Fibroblast of skin of right quadriceps (primary cell): Measurements from ENCODE around the gene SLC6A4.
A peak's percentile ranks its signal among the peaks of the same experiment; 100 is the strongest.

Experiments used
- DNase-seq: peaks from one replicate; pipeline ENCODE4 v3.0.0-alpha.2; 2013

The SLC6A4 gene

DNA sequence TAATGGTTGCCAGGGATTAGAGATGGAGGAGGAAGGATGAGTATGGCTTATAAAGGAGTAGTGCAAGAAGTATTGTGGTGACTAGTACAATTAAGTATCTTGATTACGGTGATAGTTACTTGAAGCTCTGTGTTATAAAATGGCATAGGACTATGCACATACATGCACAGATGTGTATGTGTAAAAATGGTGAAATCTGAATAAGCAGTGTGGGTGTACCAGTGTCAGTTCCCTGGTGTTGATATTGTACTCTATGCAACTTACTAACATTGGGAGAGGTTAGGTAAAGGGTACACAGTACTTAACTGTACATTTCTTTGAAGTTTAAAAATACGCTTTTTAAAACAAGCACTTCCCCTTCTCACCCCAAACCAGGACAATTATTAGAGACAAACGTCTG is 70.3 kb downstream of the SLC6A4 start:
- DNase-seq, result no peak

DNA sequence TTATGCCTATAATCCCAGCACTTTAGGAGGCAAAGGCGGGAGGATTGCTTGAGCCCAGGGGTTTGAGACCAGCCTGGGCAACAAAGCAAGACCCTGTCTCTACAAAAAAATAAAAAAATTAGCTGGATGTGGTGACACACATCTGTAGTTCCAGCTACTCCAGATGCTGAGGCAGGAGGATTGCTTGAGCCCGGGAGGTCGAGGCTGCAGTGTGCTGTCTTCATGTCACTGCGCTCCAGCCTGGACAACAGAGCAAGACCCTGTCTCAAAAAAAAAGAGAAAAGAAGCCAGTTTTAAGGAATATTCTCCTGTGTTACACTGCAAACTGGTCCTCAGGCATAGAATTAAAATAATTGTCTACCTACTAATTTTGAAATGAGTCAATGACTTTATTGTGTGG is 71.0 kb downstream of the SLC6A4 start:
- DNase-seq, result no peak

DNA sequence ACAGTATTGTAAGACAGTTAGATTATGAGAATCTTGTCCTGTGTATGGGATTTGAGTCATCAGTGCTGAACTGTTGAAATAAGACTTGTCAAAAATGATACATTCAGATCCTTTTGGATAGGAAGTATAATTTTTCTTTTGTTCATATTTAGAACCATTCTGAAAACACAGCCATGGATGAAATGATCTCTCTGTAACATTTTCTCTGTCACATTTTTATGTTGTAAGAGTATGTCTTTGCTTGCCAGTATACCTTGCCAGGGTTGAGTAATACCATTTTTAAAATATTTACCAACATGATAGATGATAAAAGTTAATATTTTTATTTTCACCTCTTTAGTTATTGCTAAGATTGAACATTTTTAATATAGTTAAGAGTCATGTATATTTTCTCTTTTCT is 73.9 kb downstream of the SLC6A4 start:
- no peak for DNase-seq

DNA sequence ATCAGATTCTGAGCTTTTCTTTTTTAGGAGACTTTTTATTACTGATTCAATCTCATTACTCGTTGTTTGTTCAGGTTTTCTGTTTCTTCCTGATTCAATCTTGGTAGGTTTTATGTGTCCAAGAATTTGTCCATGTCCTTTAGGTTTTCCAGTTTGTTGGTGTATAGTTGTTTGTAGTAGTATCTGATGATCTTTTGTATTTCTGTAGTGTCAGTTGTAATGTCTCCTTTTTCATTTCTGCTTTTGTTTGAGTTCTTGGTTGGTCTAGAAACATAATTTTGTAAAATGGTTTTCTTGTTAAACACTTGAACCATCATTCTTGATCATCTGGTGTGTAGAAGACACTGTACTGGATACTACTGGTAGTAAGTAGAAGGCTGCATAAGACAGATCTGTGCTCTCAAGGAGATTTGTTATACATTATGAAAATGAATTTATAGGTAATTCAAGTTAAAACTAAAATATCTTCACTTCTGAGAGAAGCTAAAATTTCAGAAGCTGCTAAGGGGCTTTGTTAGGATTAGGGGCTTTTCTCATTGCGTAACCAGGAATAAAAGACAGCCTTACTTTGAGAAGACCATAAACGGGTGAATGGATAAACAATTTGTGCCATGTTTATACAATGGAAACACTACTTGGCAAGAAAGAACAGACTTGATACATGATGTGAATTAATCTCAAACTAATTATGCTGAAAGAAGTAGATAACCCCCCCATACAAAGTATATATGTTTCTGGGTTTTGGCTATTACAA is 74.9 kb downstream of the SLC6A4 start:
- no peak for DNase-seq

DNA sequence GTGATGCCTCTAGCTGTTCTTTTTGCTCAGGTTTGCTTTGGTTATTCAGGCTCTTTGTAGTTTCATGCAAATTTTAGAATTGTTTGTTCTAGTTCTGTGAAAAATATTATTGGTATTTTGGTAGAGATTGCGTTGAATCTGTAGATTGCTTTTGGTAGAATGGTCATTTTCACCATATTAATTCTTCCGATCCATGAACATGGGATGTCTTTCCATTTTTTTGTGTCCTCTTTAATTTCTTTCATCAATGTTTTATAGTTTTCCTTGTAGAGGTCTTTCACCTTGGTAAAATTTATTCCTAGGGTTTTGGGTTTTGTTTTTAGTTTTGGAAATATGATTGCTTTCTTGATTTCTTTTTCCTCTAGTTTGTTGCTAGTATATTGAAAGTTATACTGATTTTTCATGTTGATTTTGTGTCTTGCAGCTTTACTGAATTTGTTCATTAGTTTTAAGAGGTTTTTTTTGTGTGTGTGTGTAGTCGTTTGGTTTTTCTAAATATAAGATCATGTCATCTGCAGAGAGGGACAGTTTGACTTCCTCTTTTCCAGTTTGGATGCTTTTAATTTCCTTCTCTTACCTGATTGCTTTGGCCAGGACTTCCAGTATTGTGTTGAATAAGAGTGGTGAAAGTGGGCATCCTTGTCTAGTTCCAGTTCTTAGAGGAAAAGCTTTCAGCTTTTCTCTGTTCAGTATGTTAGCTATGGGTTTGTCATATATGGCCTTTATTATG is 76.4 kb downstream of the SLC6A4 start:
- no peak for DNase-seq

DNA sequence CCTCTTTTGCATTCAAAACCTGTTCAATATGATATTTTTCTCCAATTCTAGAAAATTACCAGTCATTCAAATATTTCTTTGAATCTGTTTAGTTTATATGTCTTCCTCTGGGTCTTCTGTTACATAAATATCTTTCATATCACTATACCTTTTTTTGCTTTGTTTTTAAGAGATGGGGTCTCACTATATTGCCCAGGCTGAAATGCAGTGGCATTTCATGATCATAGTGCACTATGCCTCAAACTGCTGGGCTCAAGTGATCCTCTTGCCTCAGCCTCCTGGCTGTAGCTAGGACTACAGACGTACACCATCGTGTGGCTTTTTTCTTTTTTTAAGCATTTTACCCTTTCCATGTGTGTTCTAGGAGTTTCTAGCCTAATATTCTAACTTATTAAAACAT is 80.1 kb downstream of the SLC6A4 start:
- no peak for DNase-seq

DNA sequence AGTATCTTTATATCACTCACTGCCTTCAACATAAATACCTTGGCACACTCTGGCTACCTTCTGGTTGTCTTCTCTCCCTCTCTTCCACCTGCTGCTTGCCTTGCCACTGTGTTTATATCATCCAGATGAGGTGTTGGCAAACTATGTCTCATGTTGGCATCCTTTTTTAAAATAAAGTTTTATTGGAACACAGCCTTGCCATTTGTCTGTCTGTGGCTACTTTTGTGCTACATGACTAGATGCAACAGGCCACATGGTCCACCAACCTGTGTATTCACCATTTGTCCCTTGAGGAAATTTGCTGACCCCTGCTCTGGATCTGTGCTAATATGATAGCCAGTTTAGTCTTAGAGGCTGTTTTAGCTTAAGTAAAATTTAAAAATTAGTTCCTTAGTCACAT is 82.0 kb downstream of the SLC6A4 start:
- DNase-seq, result no peak

DNA sequence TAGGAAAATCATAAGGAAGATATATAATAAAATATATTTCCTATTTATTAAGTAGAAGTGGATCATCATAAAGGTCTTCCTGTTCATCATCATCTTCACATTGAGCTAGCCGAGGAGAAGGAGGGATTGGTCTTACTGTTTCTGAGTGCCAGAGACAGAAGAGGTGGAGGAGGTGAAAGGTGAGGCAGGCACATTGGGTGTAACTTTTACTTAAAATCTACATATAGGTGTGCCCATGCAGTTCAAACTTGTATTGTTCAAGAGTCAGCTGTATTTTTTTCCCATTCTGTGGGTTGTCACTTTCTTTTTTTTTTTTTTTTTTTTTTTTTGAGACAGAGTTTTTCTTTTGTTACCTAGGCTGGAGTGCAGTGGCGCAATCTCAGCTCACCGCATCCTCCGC is 84.0 kb downstream of the SLC6A4 start:
- DNase-seq, result no peak

DNA sequence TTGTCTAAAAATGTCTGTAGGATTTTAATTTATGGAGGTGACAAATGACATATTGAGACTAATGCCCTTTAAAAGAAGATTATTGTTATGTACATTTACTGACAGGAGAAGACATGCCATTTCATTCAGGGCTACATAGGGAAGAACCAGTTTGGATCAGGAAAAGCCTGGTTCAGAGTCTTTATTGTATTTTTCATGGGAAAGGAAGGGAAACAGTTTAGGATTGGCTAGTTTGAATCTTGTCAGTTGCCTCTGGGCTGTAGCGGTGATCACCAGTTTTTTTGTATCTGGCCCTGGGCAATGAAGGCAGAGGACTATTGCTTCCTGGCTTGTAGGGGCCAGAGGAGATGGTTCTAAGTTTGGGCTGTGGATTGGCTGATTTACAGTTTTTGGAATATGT is 87.1 kb downstream of the SLC6A4 start:
- DNase-seq, result no peak

DNA sequence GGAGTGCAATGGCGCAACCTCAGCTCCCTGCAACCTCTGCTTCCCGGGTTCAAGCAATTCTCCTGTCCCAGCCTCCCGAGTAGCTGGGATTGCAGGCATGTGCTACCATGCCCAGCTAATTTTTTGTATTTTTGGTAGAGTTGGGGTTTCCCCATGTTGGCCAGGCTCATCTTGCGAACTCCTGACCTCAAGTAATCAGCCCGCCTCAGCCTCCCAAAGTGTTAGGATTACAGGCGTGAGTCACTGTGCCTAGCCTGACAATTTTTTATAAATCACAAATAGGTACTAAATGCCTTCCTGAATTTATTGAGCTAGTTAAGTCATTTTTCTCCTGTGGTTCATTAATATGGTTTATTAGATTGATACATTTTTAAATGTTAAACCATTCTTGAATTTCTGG is 87.6 kb downstream of the SLC6A4 start:
- DNase-seq, result peak; percentile 2
